NCI-H2107 treated with DMSO at 0.1 percent for 48 hours (cell line): ENCODE results near the gene NIF3L1.
"Not testable (repeated sequence)": the region's sequence is repeated elsewhere in the genome, so short reads cannot be mapped to it uniquely, and the experiment has no call there.

Source experiments
- DNase-seq: peaks from one replicate; lab custom pipeline; 2025; ENCODE audit not compliant: unreplicated experiment; lab: John Stamatoyannopoulos, UW

The NIF3L1 gene

DNA sequence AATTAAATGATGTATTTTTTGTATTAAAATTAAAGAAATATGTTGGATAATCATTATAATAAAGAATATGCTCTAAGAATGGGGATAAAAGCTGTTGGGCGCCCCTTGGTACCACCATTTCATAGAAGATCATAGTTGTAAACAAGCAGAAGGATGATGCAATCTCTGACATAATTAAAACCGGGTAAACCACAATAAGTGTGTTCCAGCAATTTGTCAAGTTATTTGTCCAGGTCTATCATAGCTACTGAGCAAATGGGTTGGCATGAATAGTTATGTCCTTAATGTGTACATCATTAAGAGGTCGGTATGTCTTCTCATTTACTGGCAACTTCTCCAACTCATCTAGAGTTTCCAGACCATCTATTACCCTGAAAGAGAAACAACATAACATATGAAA lies 18.0 kb upstream of the NIF3L1 start:
- no peak for DNase-seq

DNA sequence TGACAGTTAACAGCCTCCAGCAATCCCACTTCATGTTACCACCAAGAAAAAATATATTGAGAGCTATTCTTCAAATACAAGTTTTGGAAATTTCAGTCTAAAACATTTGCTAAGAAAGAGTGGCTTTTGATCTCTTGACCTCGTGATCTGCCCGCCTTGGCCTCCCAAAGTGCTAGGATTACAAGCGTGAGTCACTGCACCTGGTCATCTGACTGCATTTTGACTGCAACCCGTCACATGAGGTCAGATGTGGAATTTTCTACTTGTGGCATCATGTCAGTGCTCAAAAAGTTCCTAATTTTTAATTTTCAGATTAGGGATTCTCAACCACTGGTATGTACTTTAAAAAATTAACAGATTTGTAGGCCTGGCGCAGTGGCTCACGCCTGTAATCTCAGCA lies 15.6 kb upstream of the NIF3L1 start:
- DNase-seq = no peak

DNA sequence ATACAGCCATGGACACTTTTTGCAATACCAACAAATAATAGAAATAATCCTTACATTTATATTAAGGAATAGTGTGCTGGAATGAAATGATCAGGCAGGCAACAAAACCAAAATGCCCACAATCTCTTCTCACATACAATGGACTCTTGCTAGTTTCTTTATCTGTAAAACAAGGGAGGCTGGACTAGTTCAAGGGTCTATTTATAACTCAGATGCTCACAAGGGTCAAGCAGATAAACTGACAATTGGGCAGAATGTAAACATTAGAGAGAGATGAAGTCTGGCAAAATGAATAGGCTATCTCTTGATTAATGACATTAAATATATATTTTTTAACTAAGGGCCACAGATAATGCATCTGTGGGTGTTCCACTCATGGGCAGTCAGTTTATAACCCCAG lies 11.7 kb upstream of the NIF3L1 start:
- DNase-seq = no peak

DNA sequence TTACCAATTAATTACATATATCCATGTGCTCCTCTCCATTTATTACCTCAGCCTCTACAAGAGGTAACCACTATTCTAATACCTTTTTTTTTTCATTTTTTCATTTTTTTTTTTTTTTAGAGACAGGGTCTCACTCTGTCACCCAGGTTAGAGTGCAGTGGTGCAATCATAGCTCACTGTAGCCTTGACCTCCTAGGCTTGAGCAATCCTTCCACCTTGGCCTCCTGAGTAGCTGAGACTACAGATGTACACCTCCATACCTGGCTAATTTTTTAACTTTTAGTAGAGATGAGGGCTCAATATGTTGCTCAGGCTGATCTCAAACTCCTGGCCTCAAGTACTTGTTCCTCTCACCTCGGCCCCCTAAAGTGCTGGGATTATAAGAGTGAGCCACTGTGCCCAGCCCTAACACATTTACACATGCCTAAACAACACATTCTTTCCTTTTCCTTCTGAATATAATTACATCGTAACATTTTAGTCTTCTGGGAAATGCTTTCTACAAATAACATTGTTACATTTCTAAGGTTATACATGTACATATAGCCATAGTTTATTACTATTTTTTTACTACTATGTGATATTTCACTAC lies 10.8 kb upstream of the NIF3L1 start:
- no peak for DNase-seq

DNA sequence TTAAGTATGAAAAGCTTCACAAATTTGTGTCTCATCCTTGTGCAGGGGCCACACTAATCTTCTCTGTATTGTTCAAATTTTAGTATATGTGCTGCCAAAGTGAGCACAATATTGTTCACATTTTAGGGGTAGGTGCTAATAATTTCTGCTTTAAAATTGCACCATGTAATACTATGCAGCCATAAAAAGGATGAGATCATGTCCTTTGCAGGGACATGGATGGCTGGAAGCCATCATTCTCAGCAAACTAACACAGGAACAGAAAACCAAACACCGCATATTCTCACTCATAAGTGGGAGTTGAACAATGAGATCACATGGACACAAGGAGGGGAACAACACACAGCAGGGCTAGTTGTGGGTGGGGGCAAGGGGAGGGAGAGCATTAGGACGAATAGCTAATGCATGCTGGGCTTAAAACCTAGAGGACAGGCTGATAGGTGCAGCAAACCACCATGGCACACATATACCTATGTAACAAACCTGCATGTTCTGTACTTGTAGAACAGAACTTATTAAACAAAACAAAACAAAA lies 7.4 kb upstream of the NIF3L1 start:
- not testable (repeated sequence) for DNase-seq

DNA sequence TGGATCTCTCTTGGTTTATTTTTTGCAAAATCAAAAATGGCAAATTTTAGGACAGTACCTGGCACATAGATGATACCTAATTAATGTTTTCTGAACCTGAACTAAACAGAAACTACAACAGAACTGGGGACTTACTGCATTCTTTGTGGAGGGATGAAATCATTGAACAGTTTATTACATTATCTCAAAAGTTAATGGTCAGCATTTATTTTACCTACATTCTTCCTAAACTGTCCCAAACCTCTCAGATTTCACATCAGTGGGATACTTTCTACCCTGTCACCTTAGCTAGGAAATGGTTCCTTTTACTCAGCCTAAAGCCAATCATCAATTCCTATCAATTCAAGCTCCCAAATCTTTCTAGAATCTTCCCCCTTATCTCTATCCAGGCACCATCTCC lies 10.3 kb downstream of the NIF3L1 start:
- DNase-seq = no peak

DNA sequence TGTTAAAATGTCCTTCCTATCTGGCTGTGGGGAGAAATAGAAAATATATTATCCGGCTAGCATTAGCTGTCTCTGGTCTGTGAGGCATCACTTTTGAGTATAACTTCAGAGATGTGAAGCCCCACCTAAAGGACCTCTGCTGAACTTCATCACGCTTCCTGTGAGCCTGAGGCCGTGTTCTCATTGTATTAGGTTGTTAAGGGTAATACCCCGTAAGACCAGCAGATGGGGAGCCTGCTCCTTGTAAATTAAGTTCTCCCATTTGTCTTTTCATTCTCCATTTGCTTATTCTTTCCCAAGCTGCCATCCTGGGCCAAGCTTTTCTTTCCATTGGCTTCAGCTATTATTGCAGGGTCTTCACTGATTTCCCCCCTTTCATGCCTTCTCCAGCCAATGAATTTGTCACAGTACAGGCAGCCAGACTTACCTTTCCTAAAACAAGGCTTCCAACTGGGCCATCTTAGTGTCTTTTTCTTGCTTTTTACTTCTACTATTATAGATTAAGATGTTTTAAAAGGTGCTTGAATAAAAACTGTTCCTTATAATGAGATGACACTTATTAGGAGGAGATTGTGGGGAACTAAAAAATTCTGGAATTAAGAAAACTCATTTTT lies 12.4 kb downstream of the NIF3L1 start:
- DNase-seq = peak; percentile 83

DNA sequence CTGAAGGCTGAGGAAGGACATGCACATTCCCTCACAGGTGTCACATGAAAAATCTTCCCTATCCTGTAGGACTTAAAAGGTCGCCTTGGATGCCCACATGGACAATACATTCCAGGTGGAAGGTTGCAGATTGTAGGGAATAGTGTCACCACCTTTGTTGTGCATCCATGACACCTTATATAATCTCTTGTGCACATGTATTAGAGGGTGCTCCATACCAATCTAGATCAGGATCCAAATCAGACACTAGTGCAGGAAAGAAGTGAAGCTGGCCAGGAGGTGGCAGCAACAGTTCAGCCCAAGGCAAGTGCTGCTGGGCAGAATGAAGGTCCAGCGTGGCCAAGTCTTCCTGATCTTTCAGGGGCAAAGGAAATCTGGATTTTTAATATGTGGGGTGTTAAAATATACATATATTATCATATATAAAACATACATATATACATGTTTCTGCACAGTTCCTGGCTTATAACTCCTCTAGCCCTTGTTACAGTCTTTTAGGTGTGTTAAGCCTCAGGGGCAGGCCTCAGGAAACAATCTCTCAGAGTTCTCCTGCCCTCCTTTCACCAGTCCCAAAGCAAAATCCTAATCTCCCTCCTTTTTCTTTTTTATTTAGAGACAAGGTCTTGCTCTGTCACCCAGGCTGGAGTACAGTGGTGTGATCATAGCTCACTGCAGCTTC lies 16.6 kb downstream of the NIF3L1 start:
- peak; percentile 57 for DNase-seq

DNA sequence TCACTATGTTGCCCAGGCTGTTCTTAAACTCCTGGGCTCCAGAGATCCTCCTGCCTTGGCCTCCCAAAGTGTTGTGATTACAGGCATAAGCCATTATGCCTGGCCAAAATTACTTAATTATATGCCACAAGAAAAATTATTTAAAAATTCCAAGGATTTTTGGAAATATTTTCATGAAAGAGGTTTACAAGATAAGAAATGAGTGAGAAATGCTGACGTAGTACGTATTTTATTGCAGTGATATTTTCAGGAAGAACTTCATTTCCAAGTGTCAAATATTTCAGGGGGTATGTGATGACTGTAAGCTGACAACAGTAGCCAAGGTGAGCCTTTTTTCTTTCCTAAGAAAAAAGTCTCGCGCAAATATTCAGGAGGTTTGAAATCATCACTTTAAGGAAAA lies 20.8 kb downstream of the NIF3L1 start:
- DNase-seq = no peak

DNA sequence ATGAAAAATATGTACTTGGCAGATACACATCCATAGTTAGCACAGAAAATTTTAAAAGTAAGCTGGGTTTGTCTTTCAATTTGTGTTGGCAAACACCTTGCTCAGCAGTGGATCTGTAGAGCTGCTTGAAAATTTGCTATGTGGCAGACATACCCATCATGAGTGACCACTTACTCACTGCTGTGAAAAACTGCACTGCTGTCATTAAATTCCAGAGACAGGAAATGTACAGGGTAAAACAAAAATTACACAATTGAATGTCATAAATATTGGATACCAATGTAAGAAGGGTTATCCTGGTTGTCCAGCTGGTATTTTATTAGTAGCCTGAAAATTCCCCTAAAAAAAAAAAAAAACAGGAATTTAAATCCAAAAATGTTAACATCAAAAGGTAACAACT lies 24.5 kb downstream of the NIF3L1 start:
- DNase-seq = no peak

DNA sequence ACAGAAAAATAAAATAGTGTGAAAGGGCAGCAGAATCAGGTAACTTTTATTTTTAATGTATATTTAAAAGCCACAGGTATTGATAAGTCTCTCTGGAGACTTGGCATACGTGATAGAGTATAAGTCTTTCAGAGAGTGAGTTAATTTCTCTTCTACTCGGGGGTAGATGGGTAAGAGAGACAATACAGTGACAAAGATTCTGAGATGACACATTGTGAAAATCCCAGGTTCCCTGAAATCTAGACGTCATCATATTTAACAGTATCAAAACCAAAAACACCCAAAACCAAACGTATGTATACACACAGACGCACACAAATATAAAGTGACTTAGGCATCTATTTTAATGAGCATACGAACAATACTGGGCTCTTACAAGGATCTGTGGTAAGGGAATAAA lies 33.3 kb downstream of the NIF3L1 start:
- DNase-seq = no peak

DNA sequence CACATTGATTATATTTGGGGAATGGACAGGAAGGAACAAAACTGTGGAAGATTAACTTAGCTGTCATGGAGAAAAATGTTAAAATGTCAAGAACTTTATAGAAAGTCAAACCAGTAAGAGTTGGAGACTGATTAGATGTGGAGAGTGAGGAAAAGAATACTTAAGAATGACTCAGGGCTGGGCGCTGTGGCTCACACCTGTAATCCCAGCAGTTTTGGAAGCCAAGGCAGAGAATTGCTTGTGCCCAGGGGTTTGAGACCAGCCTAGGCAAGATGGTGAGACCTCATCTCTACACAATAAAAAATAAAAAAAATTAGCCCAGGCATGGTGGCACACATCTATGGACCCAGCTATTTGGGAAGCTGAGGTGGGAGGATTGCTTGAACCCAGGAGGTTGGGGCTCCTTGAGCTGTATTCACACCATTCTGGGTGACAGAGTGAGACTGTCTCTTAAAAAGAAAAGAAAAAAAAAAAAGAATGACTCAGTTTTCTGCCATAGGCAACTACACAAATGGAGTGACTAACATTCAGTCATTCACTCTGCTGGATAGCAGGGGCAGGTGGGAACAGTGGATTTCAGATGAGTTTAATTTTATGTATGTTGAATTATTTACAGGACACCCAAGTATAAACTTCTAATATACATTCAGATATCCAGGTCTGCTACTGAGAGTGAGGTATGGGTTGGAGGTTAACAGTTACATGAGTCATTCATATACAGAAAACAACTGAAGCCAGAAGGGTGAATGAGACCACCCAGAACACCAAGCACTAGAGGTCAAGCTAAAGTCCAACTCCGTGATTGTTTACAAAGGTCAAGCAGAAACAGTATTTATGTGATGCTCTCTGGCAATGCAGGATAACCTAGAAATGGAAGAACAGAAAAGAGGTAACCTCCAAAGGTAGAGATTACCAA lies 40.4 kb downstream of the NIF3L1 start:
- no peak for DNase-seq

DNA sequence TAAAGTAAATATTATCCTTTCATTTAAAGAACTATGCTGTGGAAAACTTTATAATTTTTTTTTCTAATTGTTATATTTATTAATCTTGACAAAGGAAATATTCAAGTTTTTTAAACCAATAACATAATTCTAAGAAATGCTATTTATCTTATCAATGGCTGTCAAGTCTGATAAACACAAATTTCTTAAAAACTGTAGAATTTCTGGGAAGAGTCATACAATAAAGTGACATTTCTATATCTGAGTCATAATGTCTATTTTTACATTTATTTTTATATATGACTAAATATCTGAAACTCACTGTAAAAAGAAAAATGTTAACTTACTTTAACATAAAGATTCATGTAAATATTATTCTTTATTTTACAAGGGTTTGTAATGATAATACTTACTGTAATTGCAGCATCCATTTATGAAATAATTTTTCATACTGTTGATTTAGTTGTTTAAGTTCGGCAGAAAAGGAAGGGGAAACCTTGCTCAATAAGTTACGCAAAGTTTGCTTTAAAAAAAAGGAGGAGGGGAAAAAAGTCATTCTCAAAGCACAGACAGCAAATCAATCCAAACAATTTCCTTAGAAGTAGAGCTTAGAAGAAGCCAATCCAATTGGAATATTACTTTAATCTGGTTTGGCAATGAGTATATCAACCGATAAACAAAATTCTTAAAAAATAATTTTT lies 41.9 kb downstream of the NIF3L1 start:
- no peak for DNase-seq

DNA sequence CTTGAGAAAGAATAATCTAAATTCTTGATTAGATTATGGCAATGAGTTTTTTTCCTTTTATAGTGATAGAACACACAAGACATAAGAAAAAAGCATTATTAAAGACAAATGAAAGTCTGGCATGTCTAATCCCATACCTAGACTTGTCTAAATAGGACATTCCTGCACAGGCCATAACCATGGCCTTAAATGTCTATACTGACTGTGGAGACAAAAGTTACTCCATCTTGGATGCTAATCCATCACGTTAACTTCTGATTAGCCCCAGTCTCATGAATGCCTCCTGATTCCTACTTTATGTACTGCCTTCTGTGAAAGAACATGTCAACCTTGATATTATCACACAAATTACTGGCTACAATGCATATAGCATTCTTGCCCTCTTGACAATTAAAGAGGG lies 50.7 kb downstream of the NIF3L1 start:
- no peak for DNase-seq

DNA sequence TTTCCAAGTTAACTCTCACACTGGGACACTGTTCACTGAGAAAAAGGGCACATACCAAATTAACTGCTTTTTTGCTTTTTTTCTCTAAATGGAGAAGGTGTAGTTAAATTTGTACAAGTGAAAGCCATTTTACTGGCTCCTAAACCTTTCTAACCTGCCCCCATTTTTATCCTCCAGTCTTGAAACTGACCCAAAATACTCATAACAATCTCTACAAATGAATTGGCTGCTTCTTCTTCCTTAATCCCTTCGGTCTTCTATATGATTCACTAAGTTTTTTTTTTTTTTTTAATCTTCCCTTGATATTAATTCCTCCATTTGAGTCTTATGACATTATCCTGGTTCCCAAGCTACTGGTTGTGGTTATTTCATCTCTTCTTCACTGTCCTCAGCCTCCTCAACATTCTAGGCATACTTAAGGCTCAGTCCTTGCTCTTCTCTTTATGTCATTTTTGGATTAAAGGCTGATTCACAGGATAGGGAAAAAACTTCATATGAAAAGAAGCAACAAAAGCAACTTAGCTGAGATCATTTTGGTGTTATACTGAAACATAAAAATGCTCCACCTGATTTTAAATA lies 54.4 kb downstream of the NIF3L1 start:
- no peak for DNase-seq

DNA sequence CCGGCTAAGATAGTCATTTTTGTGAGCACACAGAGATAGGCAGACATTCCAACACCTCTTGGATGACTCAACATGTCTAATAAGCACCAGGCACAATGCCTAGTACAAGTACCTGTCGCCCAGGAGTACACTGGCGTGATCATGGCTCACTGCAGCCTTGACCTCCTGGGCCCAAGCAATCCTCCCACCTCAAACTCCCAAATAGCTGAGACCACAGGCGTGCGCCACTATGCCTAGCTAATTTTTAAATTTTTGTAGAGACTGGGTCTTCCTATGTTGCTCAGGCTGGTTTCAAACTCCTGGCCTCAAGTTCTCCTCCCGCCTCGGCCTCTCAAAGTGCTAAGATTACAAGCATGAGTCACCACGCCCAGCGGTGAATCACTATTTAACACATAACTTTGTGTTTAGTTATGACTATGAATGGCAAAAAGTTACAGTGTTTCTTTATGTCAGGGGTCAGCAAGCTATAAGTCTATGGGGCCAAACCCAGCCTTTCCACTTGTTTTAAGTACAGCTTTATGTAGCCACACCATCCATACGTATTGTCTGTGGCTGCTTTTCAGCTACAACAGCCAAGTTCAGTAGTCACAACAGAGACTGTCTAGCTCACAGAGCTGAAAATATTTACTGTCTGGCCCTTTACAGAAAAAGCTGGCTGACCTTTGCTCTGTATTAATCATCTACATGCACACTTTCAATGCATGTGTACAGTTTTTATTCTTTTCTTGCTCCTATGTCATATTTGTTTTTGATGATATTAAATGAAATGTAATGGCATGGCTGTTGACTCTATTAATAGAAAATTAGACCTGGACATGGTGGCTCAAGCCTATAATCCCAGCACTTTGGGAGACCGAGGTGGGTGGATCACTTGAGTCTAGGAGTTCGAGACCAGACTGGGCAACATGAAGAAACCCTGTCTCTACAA lies 55.6 kb downstream of the NIF3L1 start:
- no peak for DNase-seq

DNA sequence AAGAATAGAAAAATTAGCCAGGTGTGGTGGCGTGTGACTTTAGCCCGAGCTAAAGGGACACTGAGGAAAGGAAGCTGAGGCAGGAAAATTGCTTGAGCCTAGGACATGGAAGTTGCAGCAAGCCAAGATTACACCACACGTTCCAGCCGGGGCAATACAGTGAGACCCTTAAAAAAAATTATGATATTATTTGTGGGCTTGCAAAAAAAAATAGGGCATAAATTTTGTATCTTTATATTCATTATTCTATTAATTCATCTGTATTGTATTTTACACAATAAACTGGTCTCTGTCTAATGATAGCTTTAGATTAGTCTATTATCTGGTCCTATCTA lies 56.2 kb downstream of the NIF3L1 start:
- no peak for DNase-seq

DNA sequence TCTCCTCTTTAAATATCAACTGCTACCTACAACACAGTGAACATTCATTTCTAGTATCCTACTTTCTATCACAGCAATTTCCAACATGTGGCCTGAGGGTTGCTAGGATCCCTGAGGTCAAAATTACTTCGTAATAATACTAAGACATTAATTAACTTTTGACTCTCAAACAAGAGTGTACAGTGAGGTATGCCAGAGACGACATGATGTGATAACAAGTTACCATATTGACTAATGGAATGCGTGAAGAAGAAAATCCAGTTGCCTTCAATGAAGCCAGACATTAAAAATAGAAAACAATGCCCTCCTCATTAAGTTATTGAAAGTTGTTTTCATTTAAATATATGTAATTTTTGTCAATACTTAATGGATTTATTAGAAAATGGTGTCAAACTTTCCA lies 61.2 kb downstream of the NIF3L1 start:
- no peak for DNase-seq
